Endometrial microvascular endothelial cells (primary cell): ENCODE data around the gene ABLIM1. TPM values are rescaled to one million over a fixed set of nuclear protein-coding genes. Genes with fewer than 3 reads are reported as not detected.

Source experiments
- in situ Hi-C: cut with HindIII; loops from 2 replicates; pipeline ENCODE4 v1.10.0; 2017; ENCODE audit warnings: low sequenced_read_pairs, low pct_unique_long_range_greater_than_20kb; ENCODE audit errors: inconsistent ontology term
- total RNA-seq: library from RNA; depleted of rRNA; stranded (reverse); fragments of >200 nt; gene quantifications from one replicate; pipeline ENCODE4 v1.2.3, GENCODE V29; 2015; ENCODE audit errors: inconsistent ontology term

The ABLIM1 gene
- total RNA-seq, 1 donor from 2014 or later: 25.9 TPM

- in situ Hi-C loops: no loop called here
These were observed 165.6 kb downstream of the ABLIM1 start for GRCh38 chr10:114492351-114493037.

- in situ Hi-C loops: no loop called here
These were observed 166.1 kb downstream of the ABLIM1 start for GRCh38 chr10:114491933-114492332.

- in situ Hi-C loops: no loop called here
These were observed 166.7 kb downstream of the ABLIM1 start for GRCh38 chr10:114491419-114491818.

- in situ Hi-C loops: no loop called here
These were observed 168.4 kb downstream of the ABLIM1 start for GRCh38 chr10:114489521-114490310.

GRCh38 chr10:114487815-114488536, 170.1 kb downstream of the ABLIM1 start:
- in situ Hi-C loops: no loop called here

- in situ Hi-C loops: no loop called here
These were observed 170.9 kb downstream of the ABLIM1 start for GRCh38 chr10:114486938-114487814.

GRCh38 chr10:114485696-114486400, 172.2 kb downstream of the ABLIM1 start:
- in situ Hi-C loops: no loop called here

- in situ Hi-C loops: no loop called here
These were observed 174.5 kb downstream of the ABLIM1 start for GRCh38 chr10:114483575-114483974.

- in situ Hi-C loops: no loop called here
These were observed 175.4 kb downstream of the ABLIM1 start for GRCh38 chr10:114482480-114483304.

- in situ Hi-C loops: no loop called here
These were observed 177.0 kb downstream of the ABLIM1 start for GRCh38 chr10:114481055-114481454.

GRCh38 chr10:114479836-114480235, 178.2 kb downstream of the ABLIM1 start:
- in situ Hi-C loops: no loop called here

GRCh38 chr10:114479307-114479706, 178.8 kb downstream of the ABLIM1 start:
- in situ Hi-C loops: no loop called here

GRCh38 chr10:114478281-114478680, 179.8 kb downstream of the ABLIM1 start:
- in situ Hi-C loops: no loop called here

GRCh38 chr10:114477285-114477684, 180.8 kb downstream of the ABLIM1 start:
- in situ Hi-C loops: no loop called here

GRCh38 chr10:114474989-114475388, 183.1 kb downstream of the ABLIM1 start:
- in situ Hi-C loops: no loop called here

- in situ Hi-C loops: no loop called here
These were observed 184.3 kb downstream of the ABLIM1 start for GRCh38 chr10:114473776-114474175.

GRCh38 chr10:114472877-114473253, 185.2 kb downstream of the ABLIM1 start:
- in situ Hi-C loops: no loop called here
